OCI-LY7 (cell line): ENCODE data around the gene TXNRD1. TPM values are rescaled to one million over a fixed set of nuclear protein-coding genes. Genes with fewer than 3 reads are reported as not detected.

Source experiments
- BruUV-seq: library from RNA; stranded (reverse); fragments of 400-500 nt; replicated peaks from 2 replicates; lab custom pipeline; 2021; lab: Mats Ljungman, UMichigan
- CTCF ChIA-PET: fragments of 300-600 bp; sonication (Branson Sonifier 250); formaldehyde crosslinking; loops from one replicate; lab custom pipeline; 2022; ENCODE audit warnings: antibody characterized with exemption; ENCODE audit not compliant: unreplicated experiment; lab: Charles Lee
- POLR2A ChIA-PET: fragments of 300-600 bp; sonication (Branson Sonifier 250); formaldehyde crosslinking; loops from one replicate; lab custom pipeline; 2022; ENCODE audit warnings: antibody characterized with exemption; lab: Charles Lee
- DNase-seq: peaks from one replicate; pipeline ENCODE4 v3.0.0-alpha.2; 2015; ENCODE audit warnings: low spot score
- H2AFZ ChIP-seq: fragments of 200-600 bp; sonication (generic), shearing (Covaris generic); 2 replicates; pipeline ENCODE4 v1.6.1; 2014; ENCODE audit warnings: mild to moderate bottlenecking, antibody characterized with exemption, low read length, moderate library complexity
- H3K27ac ChIP-seq: fragments of 200-600 bp; sonication (generic); 2 replicates; pipeline ENCODE4 v1.5.1; 2014; ENCODE audit warnings: mixed run types, low read depth, mild to moderate bottlenecking, moderate library complexity, low read length, inconsistent platforms; ENCODE audit not compliant: poor library complexity, severe bottlenecking
- H3K36me3 ChIP-seq: fragments of 200-600 bp; sonication (generic); 2 replicates; pipeline ENCODE4 v1.6.1; 2014; ENCODE audit warnings: mild to moderate bottlenecking, antibody characterized with exemption, low read length, moderate library complexity, mixed read lengths; ENCODE audit not compliant: insufficient read depth
- H3K4me1 ChIP-seq: fragments of 200-600 bp; sonication (generic); 2 replicates; pipeline ENCODE4 v1.5.1; 2014; ENCODE audit warnings: mild to moderate bottlenecking, low read length; ENCODE audit not compliant: insufficient read depth, poor library complexity, severe bottlenecking
- H3K4me2 ChIP-seq: fragments of 200-600 bp; sonication (generic); 2 replicates; pipeline ENCODE4 v1.6.1; 2014; ENCODE audit warnings: mild to moderate bottlenecking, low read length
- H3K4me3 ChIP-seq: fragments of 200-600 bp; sonication (generic); 2 replicates; pipeline ENCODE4 v1.5.1; 2014; ENCODE audit warnings: mild to moderate bottlenecking, low read depth, low read length; ENCODE audit not compliant: poor library complexity, severe bottlenecking
- H3K79me2 ChIP-seq: fragments of 200-600 bp; sonication (generic); 2 replicates; pipeline ENCODE4 v1.6.1; 2016; ENCODE audit warnings: low read depth, mild to moderate bottlenecking, low read length, moderate library complexity, mixed read lengths; ENCODE audit not compliant: insufficient read depth
- H3K9me2 ChIP-seq: fragments of 200-600 bp; sonication (generic); 2 replicates; pipeline ENCODE4 v1.6.1; 2016; ENCODE audit warnings: mild to moderate bottlenecking, low read length, mixed read lengths; ENCODE audit not compliant: insufficient read depth
- H3K9me3 ChIP-seq: fragments of 200-600 bp; sonication (generic); 2 replicates; pipeline ENCODE4 v1.6.1; 2014; ENCODE audit warnings: mild to moderate bottlenecking, mixed run types, low read length, mixed read lengths
- H4K20me1 ChIP-seq: fragments of 200-600 bp; sonication (generic); 2 replicates; pipeline ENCODE4 v1.6.1; 2014; ENCODE audit warnings: mild to moderate bottlenecking, antibody characterized with exemption, low read length, moderate library complexity, mixed read lengths; ENCODE audit not compliant: insufficient read depth
- EZH2phosphoT487 ChIP-seq: fragments of 200-600 bp; sonication (generic); IDR thresholded peaks from 2 replicates; pipeline ENCODE4 v1.6.1; 2018; ENCODE audit warnings: low read depth, borderline replicate concordance, mild to moderate bottlenecking, mixed run types, antibody characterized with exemption, low read length, moderate library complexity, mixed read lengths
- intact Hi-C: fragments of 100-400 bp; cut with micrococcal nuclease; formaldehyde crosslinking; loops from one replicate; pipeline ENCODE4 v1.10.0; 2022; ENCODE audit not compliant: unreplicated experiment
- total RNA-seq, 2 experiments: library from RNA; depleted of rRNA in 1 of 2; stranded (reverse); fragments of >200 nt in 1 of 2; shearing (Covaris generic) in 1 of 2; gene quantifications; 2 replicates each; pipeline ENCODE4 v1.2.3, GENCODE V29; 2014 to 2022
- TF ChIP-seq, protein P1 (sequence below): fragments of 200-600 bp; sonication (generic); conservative IDR thresholded peaks from 2 replicates; pipeline ENCODE4 v1.5.1; 2014; ENCODE audit warnings: mild to moderate bottlenecking, antibody characterized with exemption, low read length, moderate library complexity, mixed read lengths

The TXNRD1 gene
- total RNA-seq, 2 experiments from 2014 or later = 117 to 132 TPM

DNA sequence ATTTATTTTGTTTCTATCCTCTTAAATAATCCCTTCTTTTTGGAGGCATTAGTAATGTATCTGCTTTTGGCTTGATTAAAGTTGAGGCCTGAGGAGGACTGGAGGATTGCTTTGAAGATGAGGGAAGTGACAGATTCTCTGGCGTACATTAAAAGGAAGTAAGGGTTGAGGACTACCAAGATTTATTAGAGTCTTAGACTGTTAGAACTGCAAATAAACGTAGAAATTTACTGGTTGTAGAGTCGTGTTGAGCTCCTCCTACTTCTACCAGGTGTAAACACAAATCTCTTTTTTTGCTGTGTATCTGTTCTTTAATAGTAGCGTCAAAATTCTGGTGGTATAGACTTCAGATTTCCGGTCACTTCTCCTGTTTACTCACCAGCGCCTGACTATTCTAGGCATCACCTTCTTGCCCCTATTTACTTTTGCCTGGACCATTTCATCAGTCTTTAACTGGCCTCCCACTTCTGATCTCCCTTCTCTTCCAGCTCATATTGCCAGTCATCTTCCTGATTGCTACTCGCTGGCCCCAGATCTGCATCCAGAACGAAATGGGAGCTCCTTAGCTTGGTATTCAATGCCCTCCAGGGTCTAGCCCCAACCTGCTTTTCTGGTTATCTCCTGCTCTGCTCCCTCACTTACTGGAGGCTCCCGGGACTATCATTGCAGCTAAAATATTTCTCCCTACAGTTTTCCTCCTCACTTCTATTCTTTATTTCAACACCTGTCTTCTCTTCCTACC lies 79.5 kb downstream of the TXNRD1 start:
- CTCF ChIA-PET = interaction anchor here (0.6 kb wide), 1 partner anchor 410 kb away, joined by 3 read pairs; no protein-coding TSS in a partner anchor
- Histone ChIP-seq H3K36me3 (peaks cover 88% of the 10 kb centered on the region), H3K27ac (no peak overlapping the region), H4K20me1 (peaks cover 16% of the 10 kb centered on the region; the same call in 1 of the 2 replicates), H3K9me2 (no peaks in the 10 kb centered on the region), H3K4me3 (no peak overlapping the region), H3K4me1 (peaks cover 3% of the 10 kb centered on the region), H2AFZ (no peak overlapping the region), H3K9me3 (no peaks in the 10 kb centered on the region), H3K4me2 (no peak overlapping the region), H3K79me2 (peaks cover 92% of the 10 kb centered on the region)
- POLR2A ChIA-PET = interaction anchor here (0.5 to 1.8 kb wide), 5 partner anchors 8 to 90 kb away, joined by 3 to 8 read pairs (median 4); no protein-coding TSS in a partner anchor
- no peak for TF ChIP-seq EZH2phosphoT487
- TF ChIP-seq, protein P1, sequence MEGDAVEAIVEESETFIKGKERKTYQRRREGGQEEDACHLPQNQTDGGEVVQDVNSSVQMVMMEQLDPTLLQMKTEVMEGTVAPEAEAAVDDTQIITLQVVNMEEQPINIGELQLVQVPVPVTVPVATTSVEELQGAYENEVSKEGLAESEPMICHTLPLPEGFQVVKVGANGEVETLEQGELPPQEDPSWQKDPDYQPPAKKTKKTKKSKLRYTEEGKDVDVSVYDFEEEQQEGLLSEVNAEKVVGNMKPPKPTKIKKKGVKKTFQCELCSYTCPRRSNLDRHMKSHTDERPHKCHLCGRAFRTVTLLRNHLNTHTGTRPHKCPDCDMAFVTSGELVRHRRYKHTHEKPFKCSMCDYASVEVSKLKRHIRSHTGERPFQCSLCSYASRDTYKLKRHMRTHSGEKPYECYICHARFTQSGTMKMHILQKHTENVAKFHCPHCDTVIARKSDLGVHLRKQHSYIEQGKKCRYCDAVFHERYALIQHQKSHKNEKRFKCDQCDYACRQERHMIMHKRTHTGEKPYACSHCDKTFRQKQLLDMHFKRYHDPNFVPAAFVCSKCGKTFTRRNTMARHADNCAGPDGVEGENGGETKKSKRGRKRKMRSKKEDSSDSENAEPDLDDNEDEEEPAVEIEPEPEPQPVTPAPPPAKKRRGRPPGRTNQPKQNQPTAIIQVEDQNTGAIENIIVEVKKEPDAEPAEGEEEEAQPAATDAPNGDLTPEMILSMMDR = no peak
- DNase-seq = no peak
- BruUV-seq = no TSS peak
- intact Hi-C loops = no loop called here

DNA sequence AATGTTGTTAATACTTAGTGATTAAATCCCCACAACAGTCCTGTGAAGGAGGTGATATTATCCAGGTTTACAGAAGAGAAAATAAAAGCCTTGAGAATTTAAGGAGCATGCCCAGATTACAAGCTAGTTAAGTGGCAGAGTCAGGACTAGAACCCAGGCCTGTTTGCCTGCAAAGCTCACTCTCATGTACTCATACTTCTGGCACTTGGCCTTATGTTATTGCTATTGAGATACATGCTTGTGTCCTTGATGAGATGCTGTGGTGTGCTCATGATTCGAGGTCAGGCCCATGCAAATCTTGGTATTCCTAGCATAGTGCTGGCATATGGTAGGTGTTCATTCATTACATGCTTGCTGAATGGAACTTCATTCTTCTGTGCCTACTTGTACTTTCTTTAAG lies 80.4 kb downstream of the TXNRD1 start:
- no TSS peak for BruUV-seq
- H3K9me2 ChIP-seq = no peaks in the 10 kb centered on the region
- intact Hi-C loops = no loop called here
- H4K20me1 ChIP-seq = peaks cover 16% of the 10 kb centered on the region; the same call in 1 of the 2 replicates
- H3K4me1 ChIP-seq = no peaks in the 10 kb centered on the region
- peaks cover 90% of the 10 kb centered on the region for H3K36me3 ChIP-seq
- H3K27ac ChIP-seq = no peak overlapping the region
- no peaks in the 10 kb centered on the region for H3K9me3 ChIP-seq
- ChIA-PET POLR2A (interaction anchor here (1.0 to 1.8 kb wide), 2 partner anchors 9 to 19 kb away, joined by 3 to 8 read pairs; no protein-coding TSS in a partner anchor), CTCF (no interaction called here)
- no peak for DNase-seq
- no peak overlapping the region for H3K4me2 ChIP-seq
- no peak overlapping the region for H3K4me3 ChIP-seq
- no peak overlapping the region for H2AFZ ChIP-seq
- peaks cover 92% of the 10 kb centered on the region for H3K79me2 ChIP-seq
- TF ChIP-seq EZH2phosphoT487 = no peak
- TF ChIP-seq, protein P1 = no peak

DNA sequence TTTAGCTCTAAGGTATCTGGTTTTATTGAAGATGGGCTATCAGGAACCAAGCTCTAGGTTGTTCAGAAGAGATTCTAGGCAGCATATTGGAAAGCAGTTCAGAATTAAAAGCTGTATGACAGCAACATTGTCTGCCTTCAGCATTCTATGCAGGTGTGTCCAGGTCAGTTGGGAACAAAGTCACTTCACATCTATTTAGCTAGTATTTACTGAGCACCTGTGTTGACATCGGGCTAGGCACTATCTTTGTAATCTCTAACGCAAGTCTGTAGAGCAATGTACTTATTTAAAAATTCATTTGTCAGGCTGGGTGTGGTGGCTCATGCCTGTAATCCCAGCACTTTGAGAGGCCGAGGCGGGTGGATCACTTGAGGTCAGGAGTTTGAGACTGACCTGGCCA lies 81.1 kb downstream of the TXNRD1 start:
- no peak for DNase-seq
- BruUV-seq = no TSS peak
- POLR2A ChIA-PET = interaction anchor here (1.8 kb wide), 1 partner anchor 10 kb away, joined by 8 read pairs; no protein-coding TSS in a partner anchor
- no peak overlapping the region for H3K4me3 ChIP-seq
- H3K9me3 ChIP-seq = no peaks in the 10 kb centered on the region
- peaks cover 92% of the 10 kb centered on the region for H3K79me2 ChIP-seq
- H2AFZ ChIP-seq = no peak overlapping the region
- intact Hi-C loops = no loop called here
- no peak overlapping the region for H3K4me2 ChIP-seq
- H3K36me3 ChIP-seq = peaks cover 88% of the 10 kb centered on the region
- peaks cover 18% of the 10 kb centered on the region for H4K20me1 ChIP-seq
- H3K4me1 ChIP-seq = no peaks in the 10 kb centered on the region
- CTCF ChIA-PET = no interaction called here
- TF ChIP-seq, protein P1 = no peak
- no peak for TF ChIP-seq EZH2phosphoT487
- H3K9me2 ChIP-seq = no peaks in the 10 kb centered on the region
- no peak overlapping the region for H3K27ac ChIP-seq
